GM12864 (cell line): ENCODE data around the gene KCNT1.

Source experiments
- DNase-seq: peaks from one replicate; pipeline ENCODE4 v3.0.0-alpha.2; 2011; ENCODE audit warnings: low read depth
- H3K4me3 ChIP-seq: 2 replicates; pipeline ENCODE4 v1.5.1; 2011; ENCODE audit warnings: mild to moderate bottlenecking, low read depth, low read length, control low read depth
- CTCF ChIP-seq: IDR thresholded peaks from 2 replicates; pipeline ENCODE4 v1.5.1; 2011; ENCODE audit warnings: low read depth, mild to moderate bottlenecking, moderate library complexity, low read length, control low read depth, inconsistent platforms; ENCODE audit errors: missing control alignments

Gene KCNT1

GRCh38 chr9:135773530-135774238 lies 71.7 kb downstream of the KCNT1 start:
- no peak for DNase-seq
- no peak overlapping the region for H3K4me3 ChIP-seq
- TF ChIP-seq CTCF = no peak

- H3K4me3 ChIP-seq = no peak overlapping the region
- DNase-seq = no peak
- TF ChIP-seq CTCF = no peak
These were observed 72.3 kb downstream of the KCNT1 start for GRCh38 chr9:135774239-135774747.

GRCh38 chr9:135774794-135775525 lies 73.0 kb downstream of the KCNT1 start:
- H3K4me3 ChIP-seq = no peak overlapping the region
- no peak for TF ChIP-seq CTCF
- no peak for DNase-seq

GRCh38 chr9:135775911-135776310 lies 73.9 kb downstream of the KCNT1 start:
- H3K4me3 ChIP-seq = no peak overlapping the region
- TF ChIP-seq CTCF = no peak
- no peak for DNase-seq

GRCh38 chr9:135776893-135777622 lies 75.1 kb downstream of the KCNT1 start:
- no peak for TF ChIP-seq CTCF
- DNase-seq = no peak
- no peak overlapping the region for H3K4me3 ChIP-seq

- H3K4me3 ChIP-seq = no peak overlapping the region
- no peak for TF ChIP-seq CTCF
- DNase-seq = no peak
These were observed 75.7 kb downstream of the KCNT1 start for GRCh38 chr9:135777623-135778177.
